ENCODE data around the gene SFXN3.

- TF ChIP-seq, protein P1, sequence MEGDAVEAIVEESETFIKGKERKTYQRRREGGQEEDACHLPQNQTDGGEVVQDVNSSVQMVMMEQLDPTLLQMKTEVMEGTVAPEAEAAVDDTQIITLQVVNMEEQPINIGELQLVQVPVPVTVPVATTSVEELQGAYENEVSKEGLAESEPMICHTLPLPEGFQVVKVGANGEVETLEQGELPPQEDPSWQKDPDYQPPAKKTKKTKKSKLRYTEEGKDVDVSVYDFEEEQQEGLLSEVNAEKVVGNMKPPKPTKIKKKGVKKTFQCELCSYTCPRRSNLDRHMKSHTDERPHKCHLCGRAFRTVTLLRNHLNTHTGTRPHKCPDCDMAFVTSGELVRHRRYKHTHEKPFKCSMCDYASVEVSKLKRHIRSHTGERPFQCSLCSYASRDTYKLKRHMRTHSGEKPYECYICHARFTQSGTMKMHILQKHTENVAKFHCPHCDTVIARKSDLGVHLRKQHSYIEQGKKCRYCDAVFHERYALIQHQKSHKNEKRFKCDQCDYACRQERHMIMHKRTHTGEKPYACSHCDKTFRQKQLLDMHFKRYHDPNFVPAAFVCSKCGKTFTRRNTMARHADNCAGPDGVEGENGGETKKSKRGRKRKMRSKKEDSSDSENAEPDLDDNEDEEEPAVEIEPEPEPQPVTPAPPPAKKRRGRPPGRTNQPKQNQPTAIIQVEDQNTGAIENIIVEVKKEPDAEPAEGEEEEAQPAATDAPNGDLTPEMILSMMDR (conservative IDR thresholded peaks at IDR 0.05; ENCODE audit: low read length): peak; percentile 86
- TF ChIP-seq EZH2phosphoT487 (IDR thresholded peaks at IDR 0.05; ENCODE audit: borderline replicate concordance, low read depth, low read length): no peak
These were observed 10.3 kb downstream of the SFXN3 start for GRCh38 chr10:101041252-101041761.

All from OCI-LY7 (cell line).